ENCODE results near the gene PDCD1. TPM values are rescaled to one million over a fixed set of nuclear protein-coding genes. Genes with fewer than 3 reads are reported as not detected.

The PDCD1 gene
- total RNA-seq, 6 donors from 2014 or later = 0.49 to 4.2 (median 0.91) TPM; not detected in 1

- DNase-seq (peak; percentile 18 to 81), ATAC-seq (ENCODE audit: low FRiP score in 2 of 2) (no peak)
- TF ChIP-seq POLR2AphosphoS5 (IDR thresholded peaks at IDR 0.05) (no peak), POLR2A (IDR thresholded peaks at IDR 0.05) (no peak), EP300 (IDR thresholded peaks at IDR 0.05) (no peak), CTCF (IDR thresholded peaks at IDR 0.05) (no peak)
These were observed 6.3 kb downstream of the PDCD1 start for GRCh38 chr2:241852116-241852980.

GRCh38 chr2:241851325-241852115 lies 7.2 kb downstream of the PDCD1 start:
- Histone ChIP-seq H3K27ac (no peak overlapping the region), H3K27me3 (no peaks in the 10 kb centered on the region), H3K36me3 (no peaks in the 10 kb centered on the region), H3K4me1 (no peaks in the 10 kb centered on the region), H3K9me3 (no peaks in the 10 kb centered on the region), H3K4me3 (no peak overlapping the region)
- no peak for ATAC-seq (ENCODE audit: low FRiP score in 2 of 2)
- 89 to 100% methylated on average over 3 to 24 of the region's 26 CpGs for WGBS, 2 donors
- TF ChIP-seq EP300 (IDR thresholded peaks at IDR 0.05) (no peak), CTCF (IDR thresholded peaks at IDR 0.05) (no peak), POLR2A (IDR thresholded peaks at IDR 0.05) (no peak), POLR2AphosphoS5 (IDR thresholded peaks at IDR 0.05) (no peak)
- DNase-seq = peak in 1 of 2 donors; percentile 75

More at GRCh38 chr2:241852116-241852980, 6.3 kb downstream of the PDCD1 start:
- no peaks in the 10 kb centered on the region for H3K36me3 ChIP-seq
- H3K4me1 ChIP-seq = no peaks in the 10 kb centered on the region
- 90 to 94% methylated on average over 28 to 36 of the region's 39 CpGs for WGBS, 2 donors
- H3K27me3 ChIP-seq = no peaks in the 10 kb centered on the region
- H3K9me3 ChIP-seq = no peaks in the 10 kb centered on the region
- H3K27ac ChIP-seq = no peak overlapping the region
- no peak overlapping the region for H3K4me3 ChIP-seq

- TF ChIP-seq POLR2AphosphoS5 (IDR thresholded peaks at IDR 0.05) (no peak), CTCF (IDR thresholded peaks at IDR 0.05) (no peak), POLR2A (IDR thresholded peaks at IDR 0.05) (no peak), EP300 (IDR thresholded peaks at IDR 0.05) (no peak)
- Histone ChIP-seq H3K36me3 (no peaks in the 10 kb centered on the region), H3K9me3 (no peaks in the 10 kb centered on the region), H3K27ac (no peak overlapping the region), H3K4me1 (no peaks in the 10 kb centered on the region), H3K4me3 (no peak overlapping the region), H3K27me3 (no peaks in the 10 kb centered on the region)
- WGBS, 2 donors = 93 to 96% methylated on average over 11 to 26 of the region's 27 CpGs
- DNase-seq (peak in 1 of 2 donors; percentile 62), ATAC-seq (ENCODE audit: low FRiP score in 2 of 2) (no peak)
These were observed 8.0 kb downstream of the PDCD1 start for GRCh38 chr2:241850544-241851324.

- Histone ChIP-seq H3K4me3 (no peak overlapping the region), H3K27ac (no peak overlapping the region), H3K27me3 (peaks cover 0 to 3% (median 0%) of the 10 kb centered on the region in 4 donors), H3K36me3 (no peaks in the 10 kb centered on the region), H3K4me1 (peaks cover 1 to 4% (median 2%) of the 10 kb centered on the region in 4 donors), H3K9me3 (no peaks in the 10 kb centered on the region)
- 86 to 87% methylated on average over 10 to 16 of the region's 16 CpGs for WGBS, 2 donors
- TF ChIP-seq POLR2AphosphoS5 (IDR thresholded peaks at IDR 0.05) = no peak
- no peak for TF ChIP-seq EP300 (IDR thresholded peaks at IDR 0.05)
- no peak for TF ChIP-seq POLR2A (IDR thresholded peaks at IDR 0.05)
- no peak for TF ChIP-seq CTCF (IDR thresholded peaks at IDR 0.05)
- DNase-seq (peak; percentile 18 to 66), ATAC-seq (ENCODE audit: low FRiP score in 2 of 2) (no peak)
These were observed 8.8 kb downstream of the PDCD1 start for GRCh38 chr2:241849616-241850543.

Data from upper lobe of left lung (tissue), 6 donors.